Hepatocyte (in vitro differentiated cells): ENCODE data around the gene SEMA5B.

ENCODE experiments used
- CTCF ChIP-seq: fragments of 200-600 bp; sonication (generic); IDR thresholded peaks from 2 replicates; pipeline ENCODE4 v1.5.1; 2016; ENCODE audit warnings: antibody characterized with exemption, mild to moderate bottlenecking; ENCODE audit not compliant: poor library complexity
- EZH2 ChIP-seq: fragments of 200-600 bp; sonication (generic); IDR thresholded peaks from 2 replicates; pipeline ENCODE4 v1.6.1; 2016; ENCODE audit warnings: antibody characterized with exemption, mild to moderate bottlenecking, borderline replicate concordance

DNA sequence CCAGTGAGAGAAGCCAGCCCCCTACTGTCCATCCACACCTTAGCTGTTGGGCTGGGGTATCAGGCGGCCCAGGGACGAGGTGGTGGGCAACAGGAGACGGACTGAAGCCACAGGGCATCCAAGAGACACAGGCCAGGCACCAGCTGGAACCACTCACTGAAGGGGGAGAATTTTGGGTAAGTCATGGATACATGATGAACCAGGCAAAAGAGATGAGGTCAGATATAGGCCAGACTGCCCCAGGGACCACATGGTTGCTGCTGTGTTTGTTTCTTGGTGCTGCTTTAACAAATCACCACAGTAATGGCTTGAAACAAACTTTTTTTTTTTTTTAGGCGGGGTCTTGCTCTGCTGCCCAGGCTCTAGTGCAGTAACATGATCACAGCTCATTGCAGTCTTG, 66.4 kb downstream of the SEMA5B start:
- TF ChIP-seq CTCF (no peak), EZH2 (no peak)
